DOHH2 (cell line): ENCODE data around the gene CLIC5.

Experiments
- EZH2phosphoT487 ChIP-seq: fragments of 200-600 bp; sonication (generic); IDR thresholded peaks from 2 replicates; pipeline ENCODE4 v1.6.1; 2017; ENCODE audit warnings: borderline replicate concordance, mild to moderate bottlenecking, antibody characterized with exemption, low read length, moderate library complexity, mixed read lengths
- TF ChIP-seq, protein P1 (sequence below): fragments of 200-600 bp; sonication (generic); IDR thresholded peaks from one replicate; pipeline ENCODE4 v1.5.1; 2014; ENCODE audit warnings: antibody characterized with exemption, mild to moderate bottlenecking, low read depth, low read length; ENCODE audit not compliant: poor library complexity, severe bottlenecking

DNA sequence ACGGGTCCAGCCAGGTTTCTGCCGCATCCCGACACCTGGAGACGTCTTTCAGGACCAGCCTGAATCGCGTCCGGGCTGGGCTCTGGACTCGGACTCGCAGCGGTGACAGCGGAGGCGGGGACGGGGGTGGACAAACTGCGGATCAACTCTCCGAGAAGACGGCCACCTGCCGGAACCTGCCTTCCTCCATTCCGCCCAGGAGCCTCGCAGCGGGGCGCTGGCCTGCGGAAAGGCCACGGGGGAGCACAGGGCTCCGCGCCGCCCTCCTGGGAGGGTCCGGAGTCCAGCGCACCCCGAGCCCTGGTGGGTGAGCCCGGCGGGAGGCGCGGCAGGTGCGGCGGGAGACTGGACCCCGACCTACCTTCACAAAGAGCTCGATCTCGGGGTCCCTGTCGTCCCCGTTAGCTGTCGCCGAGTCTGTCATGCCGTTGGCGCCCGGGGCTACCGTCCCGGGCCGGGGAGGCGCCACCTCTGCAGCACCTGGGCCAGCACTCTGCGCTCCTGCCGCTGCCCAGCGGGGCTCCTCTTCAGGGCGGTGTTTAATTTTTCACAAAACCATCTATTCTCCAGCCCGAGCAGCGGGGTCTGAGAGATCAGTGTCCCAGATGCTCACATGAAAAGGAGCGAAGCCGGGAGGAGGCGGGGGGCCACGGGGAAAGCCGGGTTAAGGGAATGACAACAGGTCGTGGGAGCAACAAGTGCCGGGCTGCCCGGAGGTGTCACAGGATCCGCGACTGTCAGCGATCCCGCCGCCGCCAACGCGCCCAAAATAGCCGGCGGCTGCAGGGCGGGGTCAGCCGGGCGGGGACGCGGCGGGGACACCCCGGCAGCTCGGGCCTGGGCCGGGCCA is at the start of gene CLIC5:
- TF ChIP-seq, protein P1, sequence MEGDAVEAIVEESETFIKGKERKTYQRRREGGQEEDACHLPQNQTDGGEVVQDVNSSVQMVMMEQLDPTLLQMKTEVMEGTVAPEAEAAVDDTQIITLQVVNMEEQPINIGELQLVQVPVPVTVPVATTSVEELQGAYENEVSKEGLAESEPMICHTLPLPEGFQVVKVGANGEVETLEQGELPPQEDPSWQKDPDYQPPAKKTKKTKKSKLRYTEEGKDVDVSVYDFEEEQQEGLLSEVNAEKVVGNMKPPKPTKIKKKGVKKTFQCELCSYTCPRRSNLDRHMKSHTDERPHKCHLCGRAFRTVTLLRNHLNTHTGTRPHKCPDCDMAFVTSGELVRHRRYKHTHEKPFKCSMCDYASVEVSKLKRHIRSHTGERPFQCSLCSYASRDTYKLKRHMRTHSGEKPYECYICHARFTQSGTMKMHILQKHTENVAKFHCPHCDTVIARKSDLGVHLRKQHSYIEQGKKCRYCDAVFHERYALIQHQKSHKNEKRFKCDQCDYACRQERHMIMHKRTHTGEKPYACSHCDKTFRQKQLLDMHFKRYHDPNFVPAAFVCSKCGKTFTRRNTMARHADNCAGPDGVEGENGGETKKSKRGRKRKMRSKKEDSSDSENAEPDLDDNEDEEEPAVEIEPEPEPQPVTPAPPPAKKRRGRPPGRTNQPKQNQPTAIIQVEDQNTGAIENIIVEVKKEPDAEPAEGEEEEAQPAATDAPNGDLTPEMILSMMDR: no peak
- TF ChIP-seq EZH2phosphoT487: no peak
